ENCODE results near the gene NFATC4.
A peak's percentile ranks its signal among the peaks of the same experiment; 100 is the strongest.

The NFATC4 gene

GRCh38 chr14:24390701-24391468 is 22.9 kb downstream of the NFATC4 start:
- no peak for DNase-seq

GRCh38 chr14:24392325-24393091 is 24.5 kb downstream of the NFATC4 start:
- DNase-seq = peak; percentile 13

GRCh38 chr14:24394275-24394674 is 26.3 kb downstream of the NFATC4 start:
- DNase-seq = no peak

GRCh38 chr14:24395609-24396582 is 27.9 kb downstream of the NFATC4 start:
- DNase-seq = no peak

GRCh38 chr14:24397639-24398292 is 29.8 kb downstream of the NFATC4 start:
- no peak for DNase-seq

GRCh38 chr14:24398293-24398652 is 30.3 kb downstream of the NFATC4 start:
- no peak for DNase-seq

- peak; percentile 29 for DNase-seq
These were observed 30.9 kb downstream of the NFATC4 start, which contains the start of gene NYNRIN for GRCh38 chr14:24398653-24399446. TSS of gene NYNRIN (plus strand) at chr14:24399003. CDS start at chr14:24399247, 244 bp downstream.

GRCh38 chr14:24399447-24399822 is 31.5 kb downstream of the NFATC4 start:
- no peak for DNase-seq

GRCh38 chr14:24399999-24400718 is 32.2 kb downstream of the NFATC4 start:
- DNase-seq = no peak

- DNase-seq = no peak
These were observed 34.1 kb downstream of the NFATC4 start for GRCh38 chr14:24401810-24402702.

GRCh38 chr14:24403294-24403998 is 35.5 kb downstream of the NFATC4 start:
- no peak for DNase-seq

- DNase-seq = no peak
These were observed 36.8 kb downstream of the NFATC4 start for GRCh38 chr14:24404814-24405213.

- no peak for DNase-seq
These were observed 38.4 kb downstream of the NFATC4 start for GRCh38 chr14:24406416-24406815.

GRCh38 chr14:24407608-24408325 is 39.8 kb downstream of the NFATC4 start:
- DNase-seq = no peak

GRCh38 chr14:24408764-24409163 is 40.8 kb downstream of the NFATC4 start:
- DNase-seq = no peak

GRCh38 chr14:24409192-24409591 is 41.2 kb downstream of the NFATC4 start:
- DNase-seq = no peak

- DNase-seq = no peak
These were observed 42.0 kb downstream of the NFATC4 start for GRCh38 chr14:24409956-24410355.

Measured in NCI-H1105 (cell line).